Measurements from ENCODE around the gene KIAA1328.
"Not testable (repeated sequence)": the region's sequence is repeated elsewhere in the genome, so short reads cannot be mapped to it uniquely, and the experiment has no call there.

KIAA1328 gene

DNA sequence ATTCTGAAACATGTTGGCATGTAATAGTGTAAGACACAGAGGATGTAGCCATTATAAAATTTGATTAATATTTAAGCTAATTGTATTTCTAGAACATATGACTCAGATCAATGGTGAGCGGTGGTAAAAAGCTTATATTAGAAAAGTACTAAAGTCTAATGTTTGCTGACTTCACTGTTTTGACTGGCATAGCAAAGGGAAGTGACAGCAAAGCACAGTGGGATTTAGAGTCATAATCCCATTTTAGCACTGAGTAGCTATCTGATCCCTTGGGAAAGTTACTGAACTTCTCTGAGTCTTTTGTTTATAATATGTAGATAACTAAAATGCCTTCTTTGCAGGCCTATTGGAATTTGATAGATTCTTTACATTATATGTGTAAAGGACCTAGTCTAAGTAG is 60.4 kb downstream of the KIAA1328 start:
- no peak for DNase-seq

DNA sequence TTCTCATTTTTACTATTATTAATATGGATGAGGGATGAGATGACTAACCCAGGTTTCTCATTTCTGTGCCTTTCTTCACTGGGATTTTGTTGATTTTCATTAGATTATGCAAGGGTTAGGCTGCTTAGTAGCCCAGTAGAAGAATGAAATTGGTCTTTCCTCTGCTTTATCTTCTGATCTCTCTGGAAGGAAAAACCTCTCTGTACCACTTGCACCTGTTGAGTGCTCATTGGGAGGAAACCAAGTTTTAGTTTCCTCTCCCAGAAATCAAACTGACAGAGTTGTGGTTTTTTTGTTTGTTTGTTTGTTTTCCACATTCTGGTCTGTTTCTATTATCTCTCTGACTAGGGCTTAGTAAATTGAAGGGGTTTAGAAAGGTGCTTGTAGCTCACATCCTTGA is 60.8 kb downstream of the KIAA1328 start:
- no peak for DNase-seq

DNA sequence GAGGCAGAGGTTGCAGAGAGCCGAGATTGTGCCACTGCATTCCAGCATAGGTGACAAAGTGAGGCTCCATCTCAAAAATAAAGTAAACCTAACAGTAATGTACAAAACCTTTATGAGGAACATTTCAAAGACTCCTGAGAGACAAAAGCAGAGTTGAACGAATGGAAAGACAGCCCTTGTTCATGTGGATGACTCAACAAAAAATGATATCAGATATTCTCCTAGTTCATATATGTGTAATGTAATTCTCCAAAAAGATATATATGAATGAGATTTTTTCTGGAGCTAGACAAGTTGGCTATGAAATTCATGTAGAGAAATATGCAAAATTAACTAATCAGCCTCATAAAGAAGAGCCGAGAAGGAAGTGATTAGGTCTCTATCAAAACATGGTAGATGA is 61.7 kb downstream of the KIAA1328 start:
- DNase-seq, result no peak

DNA sequence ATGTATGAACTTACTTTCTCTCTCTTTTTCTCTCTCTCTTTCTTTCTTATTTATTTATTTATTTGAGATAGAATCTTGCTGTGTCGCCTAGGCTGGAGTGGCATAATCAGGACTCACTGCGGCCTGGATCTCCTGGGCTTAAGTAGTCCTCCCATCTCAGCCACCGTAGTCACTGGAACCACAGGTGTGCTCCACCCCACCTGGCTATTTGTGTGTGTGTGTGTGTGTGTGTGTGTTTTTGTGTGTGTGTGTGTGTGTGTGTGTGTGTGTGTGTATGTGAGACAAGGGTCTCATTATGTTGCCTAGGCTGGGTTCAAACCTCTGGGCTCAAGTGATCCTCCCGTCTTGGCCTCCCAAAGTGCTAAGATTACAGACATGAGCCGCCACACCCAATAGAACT is 64.3 kb downstream of the KIAA1328 start:
- DNase-seq, result no peak

DNA sequence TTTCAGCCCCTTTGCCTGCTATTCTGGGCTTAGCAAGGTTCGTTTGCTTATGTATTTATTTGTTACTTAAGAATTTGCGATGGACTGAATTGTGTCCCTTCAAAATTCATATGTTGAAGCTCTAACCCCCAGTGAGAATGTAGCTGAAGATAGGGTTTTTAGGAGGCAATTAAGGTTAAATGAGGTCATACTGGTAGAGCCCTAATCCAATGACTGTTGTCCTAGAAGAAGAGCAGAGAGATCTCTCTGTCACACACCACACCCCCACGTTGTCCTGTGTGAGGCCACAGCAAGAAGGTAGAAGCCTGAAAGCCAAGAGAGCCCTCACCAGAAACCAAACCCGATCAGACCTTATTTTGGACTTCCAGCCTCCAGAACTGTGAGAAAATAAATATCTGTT is 66.7 kb downstream of the KIAA1328 start:
- DNase-seq, result no peak

DNA sequence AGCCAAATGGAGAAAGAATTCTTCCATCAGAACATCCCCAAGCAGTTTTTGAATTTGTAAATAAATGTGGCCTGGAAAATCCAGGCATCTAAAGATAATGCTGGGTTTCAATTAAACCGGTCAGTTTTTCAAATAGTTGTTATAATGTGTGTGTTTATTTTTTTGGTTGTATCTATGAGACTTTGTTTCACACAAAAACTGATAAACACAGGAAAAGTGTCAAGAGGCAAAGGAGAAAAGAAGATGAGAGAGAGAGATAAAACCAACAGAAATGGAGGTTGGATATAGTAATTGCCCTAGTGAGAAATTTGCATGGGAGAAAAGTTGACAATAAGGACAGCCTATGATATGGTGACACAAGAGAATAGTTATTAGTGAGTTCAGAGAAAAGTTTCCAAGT is 68.3 kb downstream of the KIAA1328 start:
- DNase-seq, result no peak

DNA sequence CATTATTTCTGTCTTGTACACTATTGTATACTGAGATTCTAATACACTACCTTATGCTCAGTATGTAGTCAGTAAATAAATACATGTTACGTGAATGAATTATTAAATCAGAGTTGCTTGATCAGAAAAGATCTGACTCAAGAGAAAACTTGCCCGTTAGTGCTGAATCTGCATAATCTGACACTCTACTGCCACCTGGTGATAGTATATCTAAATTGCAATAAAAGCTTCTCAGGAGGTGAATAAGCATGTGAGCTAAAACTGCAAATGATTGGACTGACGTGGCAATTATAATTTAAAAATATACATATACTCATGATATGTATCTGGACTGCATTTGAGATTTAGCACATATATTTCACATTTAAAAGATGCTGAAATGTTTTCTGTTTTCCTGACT is 70.4 kb downstream of the KIAA1328 start:
- DNase-seq, result no peak

DNA sequence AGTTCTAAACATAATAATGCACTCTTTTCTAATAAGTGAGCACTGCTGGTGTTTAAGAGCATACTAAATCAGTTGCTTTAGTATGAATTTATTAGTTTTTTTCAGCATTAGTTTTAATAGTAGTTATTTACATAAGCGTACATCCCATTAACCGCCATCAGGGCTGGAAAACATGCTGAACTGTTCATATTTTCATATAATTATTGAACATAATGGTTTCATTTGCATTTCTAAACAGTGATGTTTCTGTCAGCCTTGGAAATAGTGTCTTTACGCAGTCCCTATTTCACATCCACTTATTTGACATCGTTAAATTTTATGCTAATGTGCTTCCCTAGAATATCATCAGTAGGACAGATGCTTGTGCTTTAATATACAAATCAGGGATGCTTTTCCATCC is 71.5 kb downstream of the KIAA1328 start:
- DNase-seq, result no peak

DNA sequence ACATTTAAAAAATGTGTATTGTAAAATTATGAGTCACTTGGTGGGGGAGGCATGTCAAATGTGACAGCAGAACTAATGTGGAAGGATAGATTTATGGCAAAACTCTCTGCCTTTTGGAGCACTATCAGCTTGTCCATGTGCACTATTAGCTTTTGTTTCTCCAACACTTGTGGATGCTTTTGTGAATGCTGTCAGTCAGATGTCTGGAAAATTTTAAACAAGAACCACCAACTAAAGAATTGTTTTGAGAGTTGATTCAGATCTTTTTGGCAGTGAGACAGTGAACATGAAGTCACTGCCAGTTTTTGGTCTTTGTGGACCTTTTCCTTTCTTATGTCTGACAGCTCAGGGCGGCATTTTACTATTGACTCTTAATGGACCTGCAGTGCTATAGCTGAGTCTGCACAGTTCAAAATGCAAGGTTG is 72.4 kb downstream of the KIAA1328 start:
- DNase-seq, result no peak

DNA sequence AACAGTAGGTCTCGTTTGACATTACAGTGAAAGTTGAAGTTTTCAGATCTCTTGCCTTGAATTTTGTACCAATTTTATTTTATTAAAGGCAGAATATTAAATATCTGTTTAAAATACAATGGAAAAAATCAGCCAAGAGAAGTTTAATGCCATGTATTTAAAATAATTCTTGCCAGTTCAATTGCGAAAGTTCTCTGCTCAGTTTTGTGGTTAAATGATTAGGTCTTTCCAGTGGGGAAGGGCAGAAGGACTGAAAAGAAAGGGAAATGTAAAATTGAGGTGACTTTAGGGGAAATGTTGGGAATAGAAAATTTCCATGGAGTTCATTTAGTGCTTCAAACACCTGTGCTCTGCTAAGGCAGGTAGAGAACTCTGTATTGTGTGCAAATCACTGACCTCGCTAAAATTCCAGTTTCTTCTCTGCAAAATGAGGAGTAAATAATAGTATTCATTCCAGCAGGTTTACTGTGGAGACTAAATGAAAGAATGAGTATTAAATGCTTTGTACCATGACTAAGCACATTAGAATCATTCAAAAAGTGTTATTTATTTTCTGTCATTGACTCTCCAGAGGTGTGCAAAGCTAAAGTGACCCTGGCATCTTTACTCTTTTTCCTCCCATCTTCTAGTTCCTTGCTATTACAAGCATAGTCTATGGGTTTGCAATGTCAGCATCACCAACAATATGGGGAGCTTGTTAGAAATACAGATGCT is 74.4 kb downstream of the KIAA1328 start:
- DNase-seq, result no peak

DNA sequence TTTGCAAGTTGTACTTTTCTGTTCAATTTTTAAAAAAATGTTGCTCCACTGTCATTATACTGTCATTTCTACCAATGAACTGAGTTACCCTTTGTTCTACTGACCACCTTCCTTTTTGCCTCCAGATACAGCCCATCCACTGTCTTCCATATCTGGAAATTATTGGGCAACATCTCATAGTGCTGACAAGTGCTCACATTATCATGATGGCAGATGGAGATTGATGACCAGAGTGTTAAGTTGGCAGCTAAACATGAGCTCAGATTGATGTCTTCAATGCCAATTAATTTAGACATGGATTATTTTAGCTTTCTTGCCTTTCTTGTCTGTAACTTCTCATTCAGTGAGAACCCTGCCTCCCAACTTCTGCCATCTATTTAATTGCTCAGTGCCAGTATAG is 76.6 kb downstream of the KIAA1328 start:
- DNase-seq, result no peak

DNA sequence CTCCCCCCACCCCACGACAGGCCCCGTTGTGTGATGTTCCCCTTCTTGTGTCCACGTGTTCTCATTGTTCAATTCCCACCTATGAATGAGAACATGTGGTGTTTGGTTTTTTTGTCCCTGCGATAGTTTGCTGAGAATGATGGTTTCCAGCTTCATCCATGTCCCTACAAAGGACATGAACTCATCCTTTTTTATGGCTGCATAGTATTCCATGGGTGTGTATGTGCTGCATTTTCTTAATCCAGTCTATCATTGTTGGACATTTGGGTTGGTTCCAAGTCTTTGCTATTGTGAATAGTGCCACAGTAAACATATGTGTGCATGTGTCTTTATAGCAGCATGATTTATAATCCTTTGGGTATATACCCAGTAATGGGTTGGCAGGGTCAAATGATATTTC is 80.4 kb downstream of the KIAA1328 start:
- not testable (repeated sequence) for DNase-seq

DNA sequence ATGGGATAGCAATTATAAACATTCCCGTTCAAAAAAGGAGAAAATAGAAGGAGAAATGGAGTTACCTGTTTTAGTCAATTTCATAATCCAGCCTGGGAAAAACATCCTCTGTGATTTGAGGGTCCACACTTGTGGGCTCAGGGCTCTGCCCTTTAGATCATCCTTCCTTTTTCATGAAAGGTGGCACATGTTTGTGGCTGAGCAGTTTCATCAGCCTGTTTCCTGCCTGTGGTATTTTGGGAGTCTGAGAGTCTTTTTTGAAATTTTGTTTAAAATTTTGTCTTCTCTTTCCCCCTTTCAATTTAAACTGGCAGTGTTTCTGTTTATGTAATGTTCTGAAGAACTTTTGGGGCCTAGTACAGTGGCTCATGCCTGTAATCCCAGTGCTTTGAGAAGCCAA is 84.0 kb downstream of the KIAA1328 start:
- no peak for DNase-seq

DNA sequence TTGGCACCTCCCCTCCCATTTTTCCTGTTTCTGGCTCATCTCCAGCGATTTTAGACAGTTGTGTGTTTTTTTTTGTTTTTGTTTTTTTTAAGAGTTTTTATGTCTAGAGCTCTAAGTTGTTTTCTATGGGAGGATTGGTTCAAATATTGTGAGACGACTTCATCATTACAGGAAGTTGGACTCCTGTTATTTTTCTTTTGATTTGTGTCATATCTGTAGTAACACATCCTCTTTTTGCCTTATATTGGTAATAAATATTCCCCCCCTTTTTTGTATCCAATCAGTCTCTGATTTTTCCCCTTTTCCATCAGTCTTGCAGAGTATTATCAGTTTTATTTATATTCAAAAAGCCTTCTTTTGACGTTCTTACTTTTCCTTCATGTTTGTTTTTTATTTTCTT is 89.0 kb downstream of the KIAA1328 start:
- no peak for DNase-seq

DNA sequence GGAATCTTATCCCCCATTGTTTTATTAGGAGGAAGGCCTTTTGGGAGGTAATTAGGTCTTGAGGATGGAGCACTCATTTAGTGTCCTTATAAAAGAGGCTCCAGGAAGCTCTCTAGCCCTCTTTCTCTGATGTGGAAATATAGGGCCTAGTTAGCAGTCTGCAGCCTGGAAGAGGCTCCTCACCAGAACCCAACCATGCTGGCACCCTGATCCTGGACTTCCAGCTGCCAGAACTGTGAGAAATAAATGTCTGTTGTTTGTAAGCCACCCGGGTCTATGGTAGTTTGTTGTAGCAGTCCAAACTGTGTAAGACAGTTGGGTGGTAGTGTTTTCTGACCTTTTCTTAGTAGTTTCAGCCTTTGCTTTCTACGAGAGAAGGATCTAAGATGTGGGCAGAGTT is 100.7 kb downstream of the KIAA1328 start:
- no peak for DNase-seq

DNA sequence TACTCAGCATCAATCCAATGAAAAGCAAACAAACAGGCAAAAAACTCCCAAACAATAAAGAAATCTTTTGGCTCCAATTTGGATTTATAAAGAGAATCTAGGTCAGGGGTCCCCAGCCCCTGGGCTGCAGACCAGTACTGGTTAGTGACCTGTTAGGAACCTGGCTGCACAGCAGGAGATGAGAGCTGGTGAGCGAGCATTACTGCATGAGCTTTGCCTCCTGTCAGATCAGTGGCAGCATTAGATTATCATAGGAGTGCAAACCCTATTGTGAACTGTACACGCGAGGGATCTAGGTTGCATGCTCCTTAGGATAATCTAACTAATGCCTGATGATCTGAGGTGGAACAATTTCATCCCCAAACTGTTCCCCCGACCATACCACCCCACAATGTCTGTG is 102.2 kb downstream of the KIAA1328 start:
- DNase-seq, result no peak

DNA sequence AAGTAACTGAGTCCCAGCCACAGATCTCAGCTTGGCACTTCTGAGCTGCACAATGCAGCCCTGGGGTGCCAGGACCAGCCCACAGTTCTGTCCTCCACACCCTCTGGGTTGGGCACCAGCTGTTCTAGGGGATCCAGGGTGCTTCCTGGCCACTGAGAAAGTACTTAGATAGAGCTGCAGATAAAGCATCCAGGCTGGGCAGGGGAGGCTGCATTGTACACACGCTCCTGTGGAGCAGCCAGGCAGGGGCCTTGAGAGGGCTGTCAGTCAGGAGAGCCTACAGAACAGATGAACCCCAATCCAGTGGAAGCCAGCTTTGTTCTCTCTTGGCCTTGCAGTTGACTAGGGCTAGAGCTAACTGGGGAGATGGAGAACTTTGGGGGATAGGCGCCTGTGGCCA is 104.6 kb downstream of the KIAA1328 start:
- DNase-seq, result no peak

DNA sequence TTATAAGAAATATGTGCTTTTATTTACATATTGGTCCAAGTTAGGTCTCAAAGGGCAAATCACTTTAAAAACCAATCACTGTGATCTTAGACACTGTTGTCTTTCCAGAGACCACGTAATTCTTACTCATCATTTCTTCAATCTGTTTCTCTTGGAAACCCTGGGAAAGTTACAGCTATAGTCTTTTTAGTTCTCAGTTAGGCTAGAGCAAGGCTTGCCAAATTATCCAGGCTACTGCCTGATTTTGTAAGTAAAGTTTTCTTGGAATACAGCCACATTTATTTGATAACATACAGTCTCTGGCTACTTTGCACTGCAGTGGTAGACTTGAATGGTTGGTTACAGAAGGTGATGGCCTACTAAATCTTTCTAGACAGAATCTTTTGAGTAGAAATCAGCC is 106.0 kb downstream of the KIAA1328 start:
- DNase-seq, result no peak

DNA sequence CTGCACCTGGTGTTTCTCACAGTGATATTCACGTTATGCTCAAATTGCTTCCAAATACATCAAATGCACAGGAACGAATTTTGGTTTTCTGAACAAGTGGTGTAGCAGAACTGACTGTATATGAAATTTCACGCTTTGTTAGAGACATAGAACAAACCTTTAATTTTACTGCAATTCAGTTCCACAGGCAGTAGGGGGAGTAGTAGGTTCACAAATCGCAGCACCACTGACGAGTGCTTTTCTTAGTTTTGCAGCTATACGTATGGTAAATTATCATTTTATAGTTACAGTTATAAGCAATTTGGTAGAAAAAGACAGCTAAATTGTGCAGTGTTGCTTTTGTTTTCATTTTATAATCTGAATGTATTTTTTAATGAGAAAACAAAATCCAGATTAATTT is 113.3 kb downstream of the KIAA1328 start:
- DNase-seq, result peak; percentile 5

DNA sequence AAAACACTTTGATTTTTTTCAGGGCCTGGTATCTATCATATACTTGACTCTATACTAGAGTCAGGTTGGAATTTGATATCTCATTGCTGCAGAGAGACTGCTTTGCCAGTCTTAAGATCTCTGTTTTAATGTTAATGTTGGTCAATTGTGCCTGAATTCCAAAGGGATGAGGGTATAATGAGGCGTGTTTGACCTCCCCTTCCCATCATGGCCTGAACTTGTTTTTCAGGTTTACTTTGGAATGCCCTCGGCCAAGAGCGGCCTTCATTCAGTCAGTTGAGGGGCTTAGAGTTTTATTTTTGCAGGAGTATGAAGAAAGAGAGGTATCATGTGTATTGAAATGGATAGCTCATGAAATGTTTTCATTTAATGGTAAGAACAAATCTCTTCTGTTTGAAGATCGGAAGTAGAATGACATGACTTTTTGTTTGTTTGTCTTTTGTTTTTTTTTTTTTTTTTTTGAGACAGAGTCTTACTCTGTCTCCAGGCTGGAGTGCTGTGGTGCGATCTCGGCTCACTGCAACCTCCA is 119.0 kb downstream of the KIAA1328 start:
- DNase-seq, result no peak

DNA sequence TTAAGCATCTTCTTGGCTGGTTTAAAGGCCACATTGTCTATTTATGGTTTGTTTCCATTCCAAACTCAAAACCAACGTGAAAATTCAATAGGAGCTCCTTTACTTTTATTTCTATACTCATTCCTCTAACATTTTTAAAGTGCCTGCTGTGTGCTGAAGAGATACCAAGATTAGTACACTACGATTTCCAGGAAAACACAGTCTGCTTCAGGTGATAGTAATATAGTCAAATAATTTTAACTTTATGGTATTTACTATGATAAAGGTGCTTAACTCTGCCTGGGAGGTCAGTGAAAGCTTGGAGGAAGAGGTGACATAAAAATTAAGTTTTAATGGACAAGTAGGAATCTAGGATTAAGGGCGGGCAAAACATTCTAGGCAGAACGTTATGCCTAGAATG is 121.4 kb downstream of the KIAA1328 start:
- DNase-seq, result no peak

DNA sequence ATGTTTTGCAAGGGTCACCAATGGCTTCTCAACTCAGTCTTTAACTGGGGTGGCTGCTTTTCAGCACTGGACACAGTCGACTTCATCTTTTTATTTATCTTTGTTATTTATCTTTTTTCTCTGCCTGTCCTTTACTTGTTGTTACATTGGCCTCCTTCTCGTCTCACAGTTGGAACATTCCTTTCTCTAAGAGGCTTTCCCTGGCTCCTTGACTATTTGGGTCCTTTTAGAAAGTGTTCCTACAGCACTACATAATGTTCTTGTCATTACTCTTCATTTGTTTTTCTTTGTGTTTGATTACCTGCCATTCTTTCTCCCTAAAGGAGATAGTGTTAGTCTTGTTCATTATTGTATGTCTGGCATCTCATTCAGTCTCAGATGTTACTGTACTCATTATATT is 122.0 kb downstream of the KIAA1328 start:
- no peak for DNase-seq

DNA sequence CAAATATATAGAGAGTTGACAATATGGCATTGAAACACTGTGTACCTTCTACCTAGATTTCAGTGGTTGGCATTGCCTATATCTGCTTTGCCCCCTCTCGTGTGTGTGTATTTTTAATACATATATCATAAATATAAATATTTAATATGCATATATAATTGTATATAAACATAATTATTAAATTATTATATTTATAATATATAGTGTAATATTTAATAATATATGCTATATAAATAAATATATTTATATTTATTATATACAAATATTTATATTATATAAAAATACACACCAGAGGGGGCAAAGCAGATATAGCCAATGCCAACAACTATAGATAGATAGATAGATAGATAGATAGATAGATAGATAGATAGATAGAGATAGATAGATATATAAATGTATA is 124.1 kb downstream of the KIAA1328 start:
- no peak for DNase-seq

DNA sequence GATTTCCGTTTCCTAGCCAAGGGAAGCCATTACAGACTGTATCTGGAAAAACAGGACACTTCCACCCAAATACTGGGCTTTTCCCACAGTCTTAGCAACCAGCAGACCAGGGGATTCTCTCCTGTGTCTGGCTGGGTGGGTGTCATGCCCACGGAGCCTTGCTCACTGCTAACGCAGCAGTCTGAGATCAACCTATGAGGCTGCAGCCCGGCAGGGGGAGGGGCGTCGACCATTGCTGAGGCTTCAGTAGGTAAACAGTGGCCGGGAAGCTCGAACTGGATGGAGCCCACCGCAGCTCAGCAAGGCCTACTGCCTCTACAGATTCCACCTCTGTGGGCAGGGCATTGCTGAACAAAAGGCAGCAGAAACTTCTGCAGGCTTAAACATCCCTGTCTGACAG is 131.1 kb downstream of the KIAA1328 start:
- DNase-seq, result no peak

DNA sequence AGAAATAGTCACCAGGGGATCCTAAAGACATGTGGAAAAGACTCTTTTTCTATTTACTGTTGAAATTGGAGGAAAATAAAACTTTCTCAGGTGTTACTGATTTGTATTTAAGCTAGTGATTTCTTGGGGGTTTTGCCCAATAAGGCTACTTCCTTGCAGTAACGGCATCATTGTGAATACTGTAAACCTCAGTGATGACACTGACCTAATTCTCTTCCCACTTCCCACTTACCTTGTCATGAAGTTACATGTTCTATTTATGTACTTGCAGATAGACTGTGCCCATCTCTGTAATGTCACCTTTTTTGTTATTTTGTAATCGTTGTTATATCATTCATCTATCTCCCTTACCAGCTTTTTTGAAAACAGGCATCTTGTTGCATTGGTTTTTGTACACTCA is 134.5 kb downstream of the KIAA1328 start:
- DNase-seq, result no peak

Data from SHP77 treated with DMSO at 0.1 percent for 48 hours (cell line).